IPS-15b (cell line): ENCODE measurements around the gene ADRA1B.
A peak's percentile ranks its signal among the peaks of the same experiment; 100 is the strongest.

Experiments used
- H3K27me3 ChIP-seq: one replicate; pipeline ENCODE4 v1.6.1; 2013; ENCODE audit warnings: low read length; ENCODE audit not compliant: control insufficient read depth, insufficient read depth
- H3K36me3 ChIP-seq: one replicate; pipeline ENCODE4 v1.6.1; 2013; ENCODE audit warnings: low read length; ENCODE audit not compliant: control insufficient read depth, insufficient read depth
- H3K4me1 ChIP-seq: one replicate; pipeline ENCODE4 v1.6.1; 2013; ENCODE audit warnings: mild to moderate bottlenecking, low read length; ENCODE audit not compliant: control insufficient read depth, insufficient read depth
- H3K4me3 ChIP-seq: one replicate; pipeline ENCODE4 v1.5.1; 2013; ENCODE audit warnings: low read depth, low read length
- H3K9ac ChIP-seq: one replicate; pipeline ENCODE4 v1.6.1; 2013; ENCODE audit warnings: low read depth, mild to moderate bottlenecking, low read length
- H3K9me3 ChIP-seq: one replicate; pipeline ENCODE4 v1.6.1; 2013; ENCODE audit warnings: mild to moderate bottlenecking, low read length; ENCODE audit not compliant: control insufficient read depth, insufficient read depth

ADRA1B gene

GRCh38 chr5:159912033-159912800 lies 4.1 kb upstream of the ADRA1B start:
- Histone ChIP-seq H3K4me1 (peaks cover 6% of the 10 kb centered on the region), H3K9me3 (no peaks in the 10 kb centered on the region), H3K4me3 (no peak overlapping the region), H3K27me3 (peaks cover 36% of the 10 kb centered on the region), H3K9ac (no peak overlapping the region), H3K36me3 (no peaks in the 10 kb centered on the region)

GRCh38 chr5:159913048-159913447 lies 3.2 kb upstream of the ADRA1B start:
- Histone ChIP-seq H3K4me3 (no peak overlapping the region), H3K9ac (no peak overlapping the region), H3K4me1 (peaks cover 4% of the 10 kb centered on the region), H3K27me3 (peaks cover 44% of the 10 kb centered on the region), H3K9me3 (no peaks in the 10 kb centered on the region), H3K36me3 (no peaks in the 10 kb centered on the region)

GRCh38 chr5:159913501-159913900 lies 2.8 kb upstream of the ADRA1B start:
- H3K27me3 ChIP-seq, result peaks cover 49% of the 10 kb centered on the region
- no peaks in the 10 kb centered on the region for H3K9me3 ChIP-seq
- peaks cover 3% of the 10 kb centered on the region for H3K4me1 ChIP-seq
- H3K4me3 ChIP-seq, result no peak overlapping the region
- H3K9ac ChIP-seq, result no peak overlapping the region
- H3K36me3 ChIP-seq, result no peaks in the 10 kb centered on the region

- Histone ChIP-seq H3K36me3 (no peaks in the 10 kb centered on the region), H3K9me3 (no peaks in the 10 kb centered on the region), H3K9ac (no peak overlapping the region), H3K4me1 (no peaks in the 10 kb centered on the region), H3K27me3 (peaks cover 50% of the 10 kb centered on the region), H3K4me3 (peak overlapping the region; percentile 46)
Measured at GRCh38 chr5:159916841-159917761, 819 bp downstream of the ADRA1B start.

GRCh38 chr5:159917994-159918393 lies 1.7 kb downstream of the ADRA1B start:
- Histone ChIP-seq H3K9ac (no peak overlapping the region), H3K27me3 (peaks cover 49% of the 10 kb centered on the region), H3K9me3 (no peaks in the 10 kb centered on the region), H3K4me3 (no peak overlapping the region), H3K4me1 (no peaks in the 10 kb centered on the region), H3K36me3 (no peaks in the 10 kb centered on the region)

- H3K4me3 ChIP-seq, result no peak overlapping the region
- H3K9me3 ChIP-seq, result no peaks in the 10 kb centered on the region
- H3K4me1 ChIP-seq, result no peaks in the 10 kb centered on the region
- H3K36me3 ChIP-seq, result no peaks in the 10 kb centered on the region
- peaks cover 22% of the 10 kb centered on the region for H3K27me3 ChIP-seq
- H3K9ac ChIP-seq, result no peak overlapping the region
Measured at GRCh38 chr5:159921721-159922120, 5.4 kb downstream of the ADRA1B start.

GRCh38 chr5:159923008-159923407 lies 6.7 kb downstream of the ADRA1B start:
- Histone ChIP-seq H3K36me3 (no peaks in the 10 kb centered on the region), H3K9ac (no peak overlapping the region), H3K4me1 (no peaks in the 10 kb centered on the region), H3K9me3 (no peaks in the 10 kb centered on the region), H3K27me3 (peaks cover 9% of the 10 kb centered on the region), H3K4me3 (no peak overlapping the region)

GRCh38 chr5:159928122-159928909 lies 12.0 kb downstream of the ADRA1B start:
- peaks cover 3% of the 10 kb centered on the region for H3K27me3 ChIP-seq
- H3K9ac ChIP-seq, result no peak overlapping the region
- no peak overlapping the region for H3K4me3 ChIP-seq

GRCh38 chr5:159929176-159929575 lies 12.9 kb downstream of the ADRA1B start:
- H3K4me1 ChIP-seq, result no peaks in the 10 kb centered on the region
- H3K36me3 ChIP-seq, result no peaks in the 10 kb centered on the region
- H3K4me3 ChIP-seq, result no peak overlapping the region
- H3K9me3 ChIP-seq, result no peaks in the 10 kb centered on the region
- no peak overlapping the region for H3K9ac ChIP-seq
- H3K27me3 ChIP-seq, result peaks cover 3% of the 10 kb centered on the region

More at GRCh38 chr5:159928122-159928909, 12.0 kb downstream of the ADRA1B start:
- Histone ChIP-seq H3K9me3 (no peaks in the 10 kb centered on the region), H3K36me3 (no peaks in the 10 kb centered on the region), H3K4me1 (no peaks in the 10 kb centered on the region)

- H3K27me3 ChIP-seq, result no peaks in the 10 kb centered on the region
- no peaks in the 10 kb centered on the region for H3K4me1 ChIP-seq
- no peak overlapping the region for H3K9ac ChIP-seq
- H3K36me3 ChIP-seq, result no peaks in the 10 kb centered on the region
- no peaks in the 10 kb centered on the region for H3K9me3 ChIP-seq
- no peak overlapping the region for H3K4me3 ChIP-seq
Measured at GRCh38 chr5:159933531-159934485, 17.5 kb downstream of the ADRA1B start.
